BLaER1 (cell line): ENCODE measurements around the gene TEX12.
"Not testable (repeated sequence)": the region's sequence is repeated elsewhere in the genome, so short reads cannot be mapped to it uniquely, and the experiment has no call there.

Source experiments
- H3K27ac ChIP-seq: shearing (Covaris generic); formaldehyde crosslinking; 2 replicates; pipeline ENCODE4 v1.8.1; 2022
- H3K27me3 ChIP-seq: shearing (Covaris generic); formaldehyde crosslinking; 2 replicates; pipeline ENCODE4 v1.8.1; 2022
- H3K36me3 ChIP-seq: shearing (Covaris generic); formaldehyde crosslinking; 2 replicates; pipeline ENCODE4 v1.8.1; 2022
- H3K4me1 ChIP-seq: shearing (Covaris generic); formaldehyde crosslinking; 2 replicates; pipeline ENCODE4 v1.8.1; 2022
- H3K4me2 ChIP-seq: shearing (Covaris generic); formaldehyde crosslinking; 2 replicates; pipeline ENCODE4 v1.8.1; 2022
- H3K4me3 ChIP-seq: shearing (Covaris generic); formaldehyde crosslinking; 2 replicates; pipeline ENCODE4 v1.8.1; 2022
- H3K9ac ChIP-seq: shearing (Covaris generic); formaldehyde crosslinking; 2 replicates; pipeline ENCODE4 v1.8.1; 2022
- H3K9me3 ChIP-seq: shearing (Covaris generic); formaldehyde crosslinking; 2 replicates; pipeline ENCODE4 v1.8.1; 2022
- H4K20me1 ChIP-seq: shearing (Covaris generic); formaldehyde crosslinking; 2 replicates; pipeline ENCODE4 v1.8.1; 2022
- Cebpa-rat ChIP-seq: shearing (Covaris generic); IDR thresholded peaks from 2 replicates; pipeline ENCODE4 v1.8.1; 2022

Gene TEX12

DNA sequence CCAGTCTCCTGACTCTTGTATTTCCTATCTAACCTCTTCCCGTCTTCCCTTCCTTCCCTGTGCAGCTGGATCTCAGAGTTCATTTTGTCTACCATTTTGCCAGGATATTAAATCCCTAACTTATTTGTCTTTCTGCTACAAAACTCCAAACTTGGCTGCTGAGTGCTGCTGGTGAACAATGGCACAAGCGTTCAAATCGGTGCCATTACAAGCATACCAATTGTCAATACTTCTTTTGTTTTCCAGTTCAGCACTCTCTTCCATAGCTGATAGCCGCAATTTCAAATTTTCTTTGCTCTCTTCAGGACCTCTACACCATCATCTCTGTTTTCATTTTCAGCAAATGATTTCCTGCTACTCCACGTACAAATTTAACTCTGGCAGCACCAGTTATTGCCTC lies 16.7 kb upstream of the TEX12 start:
- Histone ChIP-seq H3K9ac (no peak overlapping the region), H3K27ac (no peak overlapping the region), H3K4me2 (0 out of 2 replicates have a peak overlapping the region, but pooled peaks have one; percentile 17), H4K20me1 (no peaks in the 10 kb centered on the region), H3K9me3 (no peaks in the 10 kb centered on the region), H3K4me1 (peaks cover 7% of the 10 kb centered on the region; the same call in 1 of the 2 replicates), H3K27me3 (no peaks in the 10 kb centered on the region), H3K36me3 (no peaks in the 10 kb centered on the region), H3K4me3 (no peak overlapping the region)
- no peak for TF ChIP-seq Cebpa-rat

DNA sequence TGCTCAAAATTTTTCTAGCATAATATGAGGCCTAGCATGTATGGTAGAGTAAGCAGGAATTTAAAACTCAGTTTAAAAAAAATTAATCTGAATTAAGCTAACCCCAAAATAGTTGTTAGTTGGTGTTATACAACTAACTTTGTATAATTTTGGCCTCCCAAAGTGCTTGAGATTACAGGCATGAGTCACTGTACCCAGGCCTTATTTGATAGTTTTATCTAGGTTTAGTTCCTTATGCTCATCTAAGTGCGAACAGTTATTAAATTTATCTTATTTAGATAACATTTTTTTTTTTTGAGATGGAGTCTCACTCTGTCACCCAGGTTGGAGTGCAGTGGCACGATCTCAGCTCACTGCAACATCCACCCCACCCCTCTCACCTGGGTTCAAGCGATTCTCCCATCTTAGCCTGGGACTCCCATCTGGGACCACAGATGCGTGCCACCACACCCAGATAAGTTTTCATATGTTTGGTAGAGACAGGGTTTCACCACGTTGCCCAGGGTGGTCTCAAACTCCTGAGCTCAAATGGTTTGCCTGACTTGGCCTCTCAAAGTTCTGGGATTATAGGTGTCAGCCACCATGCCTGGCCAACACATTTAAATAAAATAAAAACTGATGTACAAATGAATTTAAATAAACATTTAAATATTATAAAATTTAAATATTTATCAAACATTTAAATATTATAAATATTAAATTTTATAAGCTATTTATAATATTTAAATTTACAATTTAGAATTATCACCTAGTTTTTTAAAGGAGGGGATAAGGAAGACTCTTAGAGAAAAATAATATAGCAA lies 10.8 kb upstream of the TEX12 start:
- Histone ChIP-seq H3K4me1 (no peaks in the 10 kb centered on the region), H3K9me3 (no peaks in the 10 kb centered on the region), H4K20me1 (no peaks in the 10 kb centered on the region), H3K9ac (no peak overlapping the region), H3K36me3 (no peaks in the 10 kb centered on the region), H3K27ac (no peak overlapping the region), H3K4me3 (no peak overlapping the region), H3K27me3 (no peaks in the 10 kb centered on the region), H3K4me2 (no peak overlapping the region)
- no peak for TF ChIP-seq Cebpa-rat

- no peaks in the 10 kb centered on the region for H3K27me3 ChIP-seq
- no peaks in the 10 kb centered on the region for H3K36me3 ChIP-seq
- H4K20me1 ChIP-seq = no peaks in the 10 kb centered on the region
- TF ChIP-seq Cebpa-rat = no peak
- H3K4me2 ChIP-seq = no peak overlapping the region
- H3K4me3 ChIP-seq = no peak overlapping the region
- no peak overlapping the region for H3K27ac ChIP-seq
- no peaks in the 10 kb centered on the region for H3K9me3 ChIP-seq
- H3K4me1 ChIP-seq = no peaks in the 10 kb centered on the region
- H3K9ac ChIP-seq = no peak overlapping the region
Observed at GRCh38 chr11:112156956-112157766, 10.0 kb upstream of the TEX12 start.

- no peak for TF ChIP-seq Cebpa-rat
- no peaks in the 10 kb centered on the region for H4K20me1 ChIP-seq
- H3K9me3 ChIP-seq = no peaks in the 10 kb centered on the region
- no peaks in the 10 kb centered on the region for H3K4me1 ChIP-seq
- no peaks in the 10 kb centered on the region for H3K36me3 ChIP-seq
- no peak overlapping the region for H3K4me2 ChIP-seq
- H3K9ac ChIP-seq = no peak overlapping the region
- no peak overlapping the region for H3K4me3 ChIP-seq
- no peaks in the 10 kb centered on the region for H3K27me3 ChIP-seq
- no peak overlapping the region for H3K27ac ChIP-seq
Observed at GRCh38 chr11:112159098-112160065, 7.8 kb upstream of the TEX12 start.

DNA sequence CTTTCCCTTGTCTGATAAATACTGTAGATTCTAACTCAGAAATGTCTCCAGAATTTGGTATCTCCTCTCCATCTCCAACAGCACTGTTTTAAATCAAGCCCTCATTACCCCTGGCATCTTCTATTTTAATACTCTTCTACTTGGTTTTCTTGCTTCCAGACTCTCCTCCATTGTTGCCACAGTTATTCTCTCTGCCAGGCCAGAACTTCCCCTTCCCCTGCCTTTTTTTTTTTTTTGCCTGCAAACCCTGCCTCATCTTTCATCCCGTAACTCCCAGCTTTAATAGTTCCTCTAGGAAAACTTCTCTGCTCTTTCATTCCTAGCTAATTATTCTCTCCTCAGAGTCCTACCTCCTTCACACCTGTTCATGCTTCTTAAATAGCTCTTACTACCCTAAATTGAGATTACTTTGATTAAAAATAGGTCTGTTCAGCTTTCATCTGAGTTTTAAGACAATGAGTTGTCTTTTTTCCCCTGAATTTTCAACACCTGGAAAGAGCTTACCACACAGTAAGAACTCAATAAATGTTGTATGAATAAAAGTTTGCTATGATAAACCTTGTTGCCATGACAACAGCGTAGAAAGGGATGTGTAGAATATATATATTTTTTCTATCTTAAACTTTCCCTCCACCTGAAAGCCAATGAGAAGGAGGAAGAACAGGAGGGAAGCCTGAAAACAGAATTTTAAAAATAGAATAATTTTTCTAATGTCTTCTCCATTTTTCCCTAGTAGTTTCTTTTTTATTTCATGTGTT lies 6.9 kb upstream of the TEX12 start:
- H3K36me3 ChIP-seq = no peaks in the 10 kb centered on the region
- H3K27me3 ChIP-seq = no peaks in the 10 kb centered on the region
- no peak overlapping the region for H3K27ac ChIP-seq
- no peak overlapping the region for H3K4me3 ChIP-seq
- H3K9me3 ChIP-seq = no peaks in the 10 kb centered on the region
- TF ChIP-seq Cebpa-rat = no peak
- H3K9ac ChIP-seq = no peak overlapping the region
- H3K4me2 ChIP-seq = no peak overlapping the region
- H4K20me1 ChIP-seq = no peaks in the 10 kb centered on the region
- no peaks in the 10 kb centered on the region for H3K4me1 ChIP-seq

- H3K27ac ChIP-seq = no peak overlapping the region
- no peak overlapping the region for H3K4me3 ChIP-seq
- no peak for TF ChIP-seq Cebpa-rat
Observed at GRCh38 chr11:112161012-112161411, 6.2 kb upstream of the TEX12 start.

GRCh38 chr11:112162200-112162599 lies 5.0 kb upstream of the TEX12 start:
- H3K9ac ChIP-seq, H3K4me2 ChIP-seq, H3K27ac ChIP-seq, H3K4me1 ChIP-seq, H4K20me1 ChIP-seq, H3K9me3 ChIP-seq, H3K36me3 ChIP-seq, H3K4me3 ChIP-seq, H3K27me3 ChIP-seq: not testable (repeated sequence)

More at GRCh38 chr11:112161012-112161411, 6.2 kb upstream of the TEX12 start:
- Histone ChIP-seq H3K9ac (no peak overlapping the region), H3K4me1 (no peaks in the 10 kb centered on the region), H4K20me1 (no peaks in the 10 kb centered on the region), H3K27me3 (no peaks in the 10 kb centered on the region), H3K36me3 (no peaks in the 10 kb centered on the region), H3K9me3 (no peaks in the 10 kb centered on the region), H3K4me2 (no peak overlapping the region)

DNA sequence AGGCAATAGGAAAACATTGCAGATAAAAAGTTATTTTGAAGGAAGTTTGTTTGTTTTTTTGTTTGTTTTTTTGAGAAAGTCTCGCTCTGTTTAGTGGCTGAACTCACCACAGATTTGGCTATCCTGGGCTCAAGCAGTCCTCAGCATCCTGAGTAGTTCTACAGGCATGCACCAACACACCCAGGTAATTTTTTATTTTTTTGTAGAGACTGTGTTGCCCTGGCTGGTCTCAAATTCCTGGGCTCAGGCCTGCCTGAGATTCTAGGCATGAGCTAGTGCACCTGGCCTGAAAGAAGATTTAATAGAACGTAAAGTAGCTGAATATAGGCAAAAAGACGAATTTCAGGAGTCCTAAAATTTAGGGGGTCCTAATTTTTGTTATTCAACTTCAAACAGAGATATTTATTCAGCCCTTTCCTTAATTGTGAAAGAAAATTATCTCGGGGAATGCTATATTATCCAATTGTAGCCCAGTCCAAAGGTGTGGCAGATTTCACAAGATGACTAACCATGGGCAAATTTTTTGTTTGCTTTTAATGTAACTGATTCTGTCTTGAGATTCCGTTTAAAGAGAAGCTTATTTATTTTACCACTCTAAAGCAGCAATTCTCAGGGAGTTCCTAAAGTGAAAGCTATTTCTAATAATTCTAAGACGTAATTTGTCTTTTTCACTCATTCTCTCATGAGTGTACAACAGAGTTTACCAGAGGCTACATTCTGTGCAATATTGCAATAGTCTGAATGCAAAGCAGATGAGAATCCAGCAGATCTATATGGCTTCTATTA lies 4.2 kb upstream of the TEX12 start:
- Histone ChIP-seq H3K4me2 (no peak overlapping the region), H3K27me3 (no peaks in the 10 kb centered on the region), H3K9me3 (no peaks in the 10 kb centered on the region), H3K27ac (no peak overlapping the region), H3K4me3 (no peak overlapping the region), H3K36me3 (no peaks in the 10 kb centered on the region), H4K20me1 (no peaks in the 10 kb centered on the region), H3K9ac (no peak overlapping the region), H3K4me1 (no peaks in the 10 kb centered on the region)
- TF ChIP-seq Cebpa-rat = no peak
